ENCODE measurements around the gene METTL13.

The METTL13 gene

DNA sequence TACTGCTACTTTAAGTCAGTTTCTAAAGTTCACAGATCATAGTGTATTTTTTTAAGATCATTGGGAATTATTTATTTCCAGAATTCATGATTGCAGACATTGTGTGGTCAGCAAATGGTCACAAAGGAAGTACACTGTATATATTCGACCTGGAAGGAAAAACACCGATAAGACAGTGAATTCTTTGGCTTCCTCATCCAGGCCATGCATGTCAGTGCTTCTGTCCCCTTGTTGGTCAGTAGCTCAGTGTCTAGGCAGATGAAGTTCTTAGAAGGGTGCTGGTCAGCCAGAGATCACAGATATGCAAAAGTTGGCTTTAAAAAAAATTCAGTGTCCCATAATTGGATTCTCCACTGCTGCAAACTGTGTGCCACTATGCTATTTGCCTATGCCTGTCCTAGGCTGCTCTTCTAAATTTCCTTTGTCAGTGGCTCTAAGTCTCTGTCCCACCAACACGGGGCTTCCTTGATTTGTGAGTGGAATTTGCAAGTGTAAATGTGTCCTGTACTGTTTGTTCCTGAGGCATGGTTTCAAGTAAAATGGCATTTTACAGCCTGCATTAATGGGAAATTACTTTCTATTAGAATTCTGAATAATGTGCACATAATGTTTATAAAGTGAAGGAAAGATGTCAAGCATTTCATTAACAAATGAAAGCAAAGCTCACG is 27.6 kb upstream of the METTL13 start:
- TF ChIP-seq, protein P1, sequence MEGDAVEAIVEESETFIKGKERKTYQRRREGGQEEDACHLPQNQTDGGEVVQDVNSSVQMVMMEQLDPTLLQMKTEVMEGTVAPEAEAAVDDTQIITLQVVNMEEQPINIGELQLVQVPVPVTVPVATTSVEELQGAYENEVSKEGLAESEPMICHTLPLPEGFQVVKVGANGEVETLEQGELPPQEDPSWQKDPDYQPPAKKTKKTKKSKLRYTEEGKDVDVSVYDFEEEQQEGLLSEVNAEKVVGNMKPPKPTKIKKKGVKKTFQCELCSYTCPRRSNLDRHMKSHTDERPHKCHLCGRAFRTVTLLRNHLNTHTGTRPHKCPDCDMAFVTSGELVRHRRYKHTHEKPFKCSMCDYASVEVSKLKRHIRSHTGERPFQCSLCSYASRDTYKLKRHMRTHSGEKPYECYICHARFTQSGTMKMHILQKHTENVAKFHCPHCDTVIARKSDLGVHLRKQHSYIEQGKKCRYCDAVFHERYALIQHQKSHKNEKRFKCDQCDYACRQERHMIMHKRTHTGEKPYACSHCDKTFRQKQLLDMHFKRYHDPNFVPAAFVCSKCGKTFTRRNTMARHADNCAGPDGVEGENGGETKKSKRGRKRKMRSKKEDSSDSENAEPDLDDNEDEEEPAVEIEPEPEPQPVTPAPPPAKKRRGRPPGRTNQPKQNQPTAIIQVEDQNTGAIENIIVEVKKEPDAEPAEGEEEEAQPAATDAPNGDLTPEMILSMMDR (IDR thresholded peaks at IDR 0.05; ENCODE audit: low read depth, low read length) = no peak
- no peak for DNase-seq (ENCODE audit: extremely low read depth, low read depth)

DNA sequence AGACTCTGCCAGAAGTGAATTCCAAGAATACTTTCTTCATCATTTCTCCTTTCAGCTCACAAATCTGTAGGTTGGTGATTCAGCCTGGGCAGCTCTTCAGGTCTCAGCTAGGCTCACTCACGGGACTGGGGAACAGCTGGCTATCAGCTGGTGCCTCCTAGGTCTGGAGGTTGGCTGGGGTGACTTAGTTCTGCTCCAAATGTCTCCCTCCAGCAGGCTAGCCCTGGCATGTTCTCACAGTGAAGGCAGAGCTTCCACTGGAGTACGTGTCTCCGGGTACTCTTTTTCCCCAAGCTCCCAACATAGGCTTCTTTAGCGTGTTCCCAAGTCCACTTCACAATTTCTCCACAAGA is 27.1 kb upstream of the METTL13 start:
- no peak for DNase-seq (ENCODE audit: extremely low read depth, low read depth)
- TF ChIP-seq, protein P1 (IDR thresholded peaks at IDR 0.05; ENCODE audit: low read depth, low read length) = no peak

- DNase-seq (ENCODE audit: extremely low read depth, low read depth) = no peak
- TF ChIP-seq, protein P1 (IDR thresholded peaks at IDR 0.05; ENCODE audit: low read depth, low read length) = no peak
Observed at GRCh38 chr1:171754971-171755370, 26.5 kb upstream of the METTL13 start.

DNA sequence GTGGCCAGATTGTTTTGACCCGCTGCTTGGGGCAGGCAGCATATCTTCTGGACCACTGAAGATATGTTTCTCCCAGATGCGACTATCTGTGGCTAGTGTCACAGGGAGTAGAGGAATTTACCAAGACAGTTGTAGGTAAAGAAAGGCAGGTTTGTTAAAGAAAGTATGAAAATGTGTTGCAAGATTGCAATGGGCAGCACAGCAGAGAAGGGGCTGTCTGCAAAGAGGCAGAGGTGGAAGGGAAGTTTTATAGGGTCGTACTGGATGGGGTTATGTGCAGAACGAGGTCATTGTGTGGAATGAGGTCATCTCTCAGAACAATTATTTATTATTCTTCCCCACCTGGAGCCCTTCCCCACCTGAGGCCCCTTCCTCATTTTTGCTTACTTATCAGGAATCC is 24.6 kb upstream of the METTL13 start:
- DNase-seq (ENCODE audit: extremely low read depth, low read depth) = no peak
- TF ChIP-seq, protein P1 (IDR thresholded peaks at IDR 0.05; ENCODE audit: low read depth, low read length) = no peak

- DNase-seq (ENCODE audit: extremely low read depth, low read depth) = no peak
- TF ChIP-seq, protein P1 (IDR thresholded peaks at IDR 0.05; ENCODE audit: low read depth, low read length) = no peak
Observed at GRCh38 chr1:171758011-171758410, 23.4 kb upstream of the METTL13 start.

GRCh38 chr1:171762143-171762563 is 19.3 kb upstream of the METTL13 start:
- no peak for DNase-seq (ENCODE audit: extremely low read depth, low read depth)
- TF ChIP-seq, protein P1 (IDR thresholded peaks at IDR 0.05; ENCODE audit: low read depth, low read length) = no peak

- TF ChIP-seq, protein P1 (IDR thresholded peaks at IDR 0.05; ENCODE audit: low read depth, low read length) = no peak
- DNase-seq (ENCODE audit: extremely low read depth, low read depth) = no peak
Observed at GRCh38 chr1:171763764-171764163, 17.7 kb upstream of the METTL13 start.
